Measurements from ENCODE around the gene MTMR12.

Gene MTMR12

GRCh38 chr5:32274548-32275395, 38.0 kb downstream of the MTMR12 start:
- DNase-seq = no peak

DNA sequence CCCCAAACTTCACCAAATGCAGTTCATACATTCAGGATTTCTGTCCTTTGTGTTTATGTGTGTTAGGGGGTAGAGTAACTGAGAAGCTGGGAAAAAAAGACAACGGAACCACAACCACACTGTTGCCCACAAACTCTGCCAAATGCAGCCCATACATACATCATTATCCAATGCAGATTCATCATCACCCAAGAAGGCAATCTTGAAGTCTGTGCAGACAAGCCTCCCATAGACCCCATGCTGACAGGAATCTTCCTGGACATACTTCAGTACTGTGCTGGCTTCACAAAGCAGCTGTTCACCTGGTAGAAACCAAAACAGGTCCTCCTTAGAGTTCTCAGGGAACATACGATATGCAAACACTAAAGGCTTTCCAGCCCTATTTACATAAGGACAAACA, 38.9 kb downstream of the MTMR12 start:
- no peak for DNase-seq

DNA sequence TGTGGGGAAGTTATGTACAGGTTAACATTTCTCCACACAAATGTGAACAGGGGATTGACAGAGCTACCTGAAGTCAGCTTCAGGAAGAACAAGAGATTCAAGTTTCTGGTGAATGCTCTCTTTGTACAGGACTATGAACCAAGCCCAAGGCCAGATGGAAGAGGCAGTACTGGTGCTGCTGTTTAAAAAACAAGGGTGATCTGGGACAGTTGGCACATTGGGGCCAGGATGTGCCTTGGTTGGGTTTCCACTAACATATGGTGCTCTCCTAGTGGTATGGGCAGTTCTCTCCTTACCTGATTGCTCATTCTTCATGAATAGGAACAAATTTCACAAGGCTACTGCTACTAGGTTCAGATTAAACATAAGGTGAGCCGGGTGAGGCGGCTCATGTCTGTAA, 40.0 kb downstream of the MTMR12 start:
- DNase-seq = no peak

DNA sequence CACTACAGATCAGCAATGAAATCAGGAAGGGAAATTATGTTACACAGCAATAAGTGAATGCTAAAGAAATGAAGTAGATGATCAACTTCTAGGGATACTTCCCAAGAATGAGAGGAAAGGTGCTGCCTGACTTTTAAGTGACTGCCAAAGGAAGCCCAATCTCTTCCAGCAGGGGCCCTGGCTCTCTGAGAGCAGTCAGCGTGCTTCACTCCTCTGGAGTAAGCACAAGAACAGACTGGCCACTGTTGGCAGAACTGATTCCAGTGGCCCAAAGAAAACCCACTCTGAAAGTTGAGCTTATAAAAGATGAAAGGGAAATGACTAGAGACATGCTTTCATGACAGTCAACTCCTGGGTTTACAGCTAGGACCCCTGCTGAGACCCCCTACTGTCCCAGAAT, 41.8 kb downstream of the MTMR12 start:
- DNase-seq = no peak

GRCh38 chr5:32270178-32270577, 42.6 kb downstream of the MTMR12 start:
- DNase-seq = no peak

GRCh38 chr5:32265902-32266301, 46.8 kb downstream of the MTMR12 start:
- no peak for DNase-seq

DNA sequence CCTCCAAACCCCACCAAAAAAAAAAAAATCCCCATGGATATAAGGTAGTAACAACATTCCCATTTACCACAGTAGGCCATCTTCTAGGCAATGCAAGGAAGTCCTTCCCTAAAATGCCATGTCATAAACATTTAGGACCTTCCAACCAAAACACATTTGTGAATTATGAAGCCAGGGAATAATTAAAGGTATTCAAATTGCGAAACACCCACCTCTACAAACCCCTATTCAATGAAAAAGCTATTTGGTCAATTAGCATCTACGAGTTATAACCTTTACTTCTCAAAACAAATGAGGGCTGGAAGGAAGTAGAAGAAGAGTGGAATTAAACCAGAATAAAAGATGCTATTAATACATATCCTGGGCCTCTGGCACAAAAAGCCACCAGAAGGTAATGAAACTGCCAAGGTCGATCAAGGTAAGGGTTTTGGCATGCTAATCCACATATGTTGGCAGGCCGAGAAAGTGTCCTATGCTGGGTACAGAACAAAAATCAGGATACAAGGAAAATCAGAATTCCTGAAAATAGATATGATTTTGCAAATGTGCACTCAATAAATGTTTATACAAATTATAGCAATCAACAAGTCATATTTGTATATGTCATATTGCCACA, 47.7 kb downstream of the MTMR12 start:
- no peak for DNase-seq

DNA sequence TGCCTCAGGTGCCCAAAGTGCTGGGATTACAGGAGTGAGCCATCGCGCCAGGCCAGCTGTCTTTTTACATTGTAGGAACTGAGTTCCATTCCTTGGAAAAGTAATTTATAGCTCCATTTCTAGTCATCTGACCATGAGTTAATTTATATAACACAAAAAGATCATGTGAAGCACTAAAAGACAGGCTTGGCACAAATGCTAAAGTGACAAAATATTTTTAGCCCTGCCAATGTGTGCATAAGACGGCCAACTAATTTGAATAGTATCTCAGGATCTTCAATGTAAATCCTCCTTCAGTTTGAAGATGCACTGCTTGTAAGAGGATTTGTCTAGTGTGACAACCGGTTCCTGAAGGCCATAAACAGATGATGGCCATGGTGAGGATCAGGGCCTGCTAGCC, 49.1 kb downstream of the MTMR12 start:
- no peak for DNase-seq

DNA sequence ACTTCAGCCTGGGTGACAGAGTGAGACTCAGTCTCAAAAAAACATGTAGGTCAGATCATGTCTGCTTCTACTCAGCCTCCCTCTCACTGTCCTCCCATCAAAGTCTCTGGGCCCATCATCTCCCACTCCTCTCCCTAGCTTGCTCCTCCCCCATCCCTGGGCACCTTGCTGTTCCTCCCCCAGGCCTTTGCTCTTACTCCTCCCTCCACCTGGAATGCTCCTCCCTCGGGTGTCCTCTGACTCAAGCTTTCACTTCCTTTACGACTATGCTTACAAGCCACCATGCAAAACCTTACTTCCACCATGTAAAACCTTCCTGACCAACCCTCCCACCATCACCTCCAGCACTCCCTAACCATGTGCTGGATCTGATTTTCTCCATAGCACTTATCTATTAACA, 51.5 kb downstream of the MTMR12 start:
- DNase-seq = no peak

DNA sequence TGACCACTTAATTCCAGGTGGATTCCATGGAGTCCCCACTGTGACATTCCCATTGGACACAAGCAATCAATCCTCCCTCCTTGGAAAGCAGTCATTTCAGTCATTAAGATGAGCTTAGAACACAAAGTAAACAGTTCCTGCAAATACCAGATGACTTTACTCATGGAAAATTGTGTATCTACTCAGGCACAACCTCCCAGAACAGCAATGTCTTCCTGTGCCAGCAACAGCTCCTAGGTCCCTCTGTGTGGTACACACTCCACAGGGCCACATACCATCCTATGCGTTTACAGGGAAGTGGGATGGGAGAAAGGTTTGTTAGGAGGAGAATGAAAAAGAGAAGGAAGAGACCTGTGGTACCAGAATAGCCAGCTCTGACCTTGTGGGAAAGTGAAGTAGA, 53.7 kb downstream of the MTMR12 start:
- DNase-seq = no peak

DNA sequence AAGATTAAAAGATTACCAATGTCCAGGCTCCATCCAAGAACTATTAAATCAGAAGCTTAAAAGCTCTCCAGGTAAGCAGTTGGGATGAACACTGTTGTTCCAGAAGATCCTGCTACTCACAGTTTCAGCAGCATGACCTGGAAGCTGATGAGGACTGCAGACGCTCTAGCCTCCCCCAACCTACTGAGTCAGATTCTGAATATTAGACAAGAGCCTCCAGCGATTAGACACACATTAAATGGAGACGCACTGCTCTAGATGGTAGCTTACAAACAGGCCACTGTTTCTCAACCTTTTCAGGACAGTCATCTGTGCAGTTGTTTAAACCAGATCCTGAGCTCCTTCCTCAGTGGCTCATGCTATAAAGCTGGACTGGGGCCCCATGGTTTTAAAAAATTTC, 54.3 kb downstream of the MTMR12 start:
- no peak for DNase-seq

DNA sequence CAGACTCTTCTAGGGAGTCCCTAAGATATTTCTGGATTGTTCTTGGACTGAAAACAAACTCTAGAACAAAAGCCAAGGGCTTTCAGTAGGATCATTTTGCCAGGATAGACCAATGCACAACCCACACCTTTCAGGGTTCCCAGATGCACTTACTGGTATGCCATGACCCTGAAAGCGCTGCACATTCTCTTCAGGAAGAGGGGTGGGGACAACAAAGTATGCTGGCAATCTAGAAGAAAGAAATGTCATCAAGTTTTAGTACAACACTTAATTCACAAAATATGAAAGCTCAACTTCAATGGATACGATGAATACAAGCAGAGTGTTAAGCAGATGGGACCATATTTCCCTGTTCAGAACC, 57.2 kb downstream of the MTMR12 start:
- no peak for DNase-seq

- no peak for DNase-seq
These were observed 57.7 kb downstream of the MTMR12 start for GRCh38 chr5:32254881-32255539.

- DNase-seq = no peak
These were observed 60.8 kb downstream of the MTMR12 start for GRCh38 chr5:32251871-32252458.

DNA sequence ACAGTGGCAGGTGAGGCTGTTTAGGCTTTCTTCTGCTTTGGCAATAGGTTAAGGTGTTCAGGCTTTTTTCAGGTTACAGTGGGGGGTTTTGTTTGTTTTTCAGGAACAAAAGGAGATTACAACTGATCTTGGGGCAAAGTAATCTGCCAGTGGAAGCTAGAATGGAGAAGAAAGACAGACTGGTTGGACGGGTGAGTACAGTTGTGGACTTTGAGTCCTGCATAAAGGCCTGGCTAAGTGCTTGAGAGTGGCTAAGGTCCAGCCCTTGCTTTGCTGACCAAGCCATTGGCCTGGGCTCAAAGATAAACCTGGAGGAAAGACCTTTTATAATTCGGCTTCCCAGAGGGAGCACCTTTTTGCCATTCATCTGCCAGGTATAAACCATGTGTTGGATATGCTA, 63.1 kb downstream of the MTMR12 start:
- no peak for DNase-seq

- DNase-seq = no peak
These were observed 67.0 kb downstream of the MTMR12 start for GRCh38 chr5:32245742-32246141.

DNA sequence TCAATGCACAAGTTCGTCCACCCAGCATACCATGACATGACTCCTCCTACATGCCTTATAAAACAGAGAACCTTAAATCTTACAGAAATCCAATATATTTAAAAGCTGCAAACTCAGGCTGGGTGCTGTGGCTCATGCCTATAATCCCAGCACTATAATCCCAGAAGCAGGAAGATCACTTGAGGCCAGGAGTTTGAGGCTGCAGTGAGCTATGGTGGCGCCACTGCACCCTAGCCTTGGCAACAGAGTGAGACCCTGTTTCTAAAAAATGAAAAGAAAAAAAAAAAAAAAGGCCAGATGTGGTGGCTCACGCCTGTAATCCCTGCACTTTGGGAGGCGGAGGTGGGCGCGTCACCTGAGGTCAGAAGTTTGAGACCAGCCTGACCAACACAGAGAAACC, 68.7 kb downstream of the MTMR12 start:
- DNase-seq = no peak

- no peak for DNase-seq
These were observed 71.5 kb downstream of the MTMR12 start for GRCh38 chr5:32241034-32241783.

GRCh38 chr5:32239385-32239784, 73.4 kb downstream of the MTMR12 start:
- no peak for DNase-seq

GRCh38 chr5:32233696-32234447, 78.9 kb downstream of the MTMR12 start:
- DNase-seq = no peak

- no peak for DNase-seq
These were observed 79.5 kb downstream of the MTMR12 start for GRCh38 chr5:32233220-32233695.

Measured in NCI-H1048 (cell line).